ENCODE results near the gene BCAM.

The BCAM gene

DNA sequence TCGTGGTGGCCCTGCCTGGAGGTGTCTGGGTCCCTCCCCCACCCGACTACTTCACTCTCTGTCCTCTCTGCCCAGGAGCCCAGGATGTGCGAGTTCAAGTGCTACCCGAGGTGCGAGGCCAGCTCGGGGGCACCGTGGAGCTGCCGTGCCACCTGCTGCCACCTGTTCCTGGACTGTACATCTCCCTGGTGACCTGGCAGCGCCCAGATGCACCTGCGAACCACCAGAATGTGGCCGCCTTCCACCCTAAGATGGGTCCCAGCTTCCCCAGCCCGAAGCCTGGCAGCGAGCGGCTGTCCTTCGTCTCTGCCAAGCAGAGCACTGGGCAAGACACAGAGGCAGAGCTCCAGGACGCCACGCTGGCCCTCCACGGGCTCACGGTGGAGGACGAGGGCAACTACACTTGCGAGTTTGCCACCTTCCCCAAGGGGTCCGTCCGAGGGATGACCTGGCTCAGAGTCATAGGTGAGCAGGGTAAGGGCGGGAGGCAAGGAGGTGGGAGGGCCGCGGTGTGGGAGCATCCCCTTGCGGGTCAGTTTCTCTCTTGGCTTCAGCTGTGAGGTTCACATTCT is 56.4 kb downstream of the BCAM start:
- no peak for TF ChIP-seq Cebpa-rat (IDR thresholded peaks at IDR 0.05)
- H4K20me1 ChIP-seq, result peaks cover 0 to 53% (median 5%) of the 10 kb centered on the region in 11 experiments; a peak in 10 of 22 replicates
- H3K9ac ChIP-seq, result no peak overlapping the region
- no peak overlapping the region for H3K27ac ChIP-seq
- peak overlapping the region in 1 of 11 experiments; percentile 48; a peak in 1 of 22 replicates for H3K4me2 ChIP-seq
- H3K36me3 ChIP-seq, result peaks cover 50 to 79% (median 67%) of the 10 kb centered on the region in 11 experiments
- H3K9me3 ChIP-seq (replicated peaks in 1 of 11), result peaks cover 0 to 12% (median 0%) of the 10 kb centered on the region in 11 experiments; a peak in 5 of 22 replicates
- H3K4me1 ChIP-seq, result peaks cover 0 to 54% (median 28%) of the 10 kb centered on the region in 10 experiments; a peak in 15 of 20 replicates
- H3K27me3 ChIP-seq, result no peaks in the 10 kb centered on the region
- no peak overlapping the region for H3K4me3 ChIP-seq

GRCh38 chr19:44866664-44867063 is 57.8 kb downstream of the BCAM start:
- Histone ChIP-seq H4K20me1 (peaks cover 0 to 52% (median 5%) of the 10 kb centered on the region in 11 experiments; a peak in 11 of 22 replicates), H3K9me3 (replicated peaks in 1 of 11) (peaks cover 0 to 7% (median 0%) of the 10 kb centered on the region in 11 experiments; a peak in 4 of 22 replicates), H3K9ac (peak overlapping the region in 1 of 11 experiments; percentile 9; a peak in 2 of 22 replicates), H3K4me1 (peaks cover 0 to 68% (median 33%) of the 10 kb centered on the region in 10 experiments; a peak in 15 of 20 replicates), H3K4me3 (no peak overlapping the region), H3K27ac (peak overlapping the region in 4 of 11 experiments; percentile 32 to 81 (median 42); a peak in 4 of 22 replicates), H3K27me3 (no peaks in the 10 kb centered on the region), H3K36me3 (peaks cover 46 to 79% (median 62%) of the 10 kb centered on the region in 11 experiments), H3K4me2 (peak overlapping the region in 4 of 11 experiments; percentile 11 to 81 (median 47); a peak in 7 of 22 replicates)
- no peak for TF ChIP-seq Cebpa-rat (IDR thresholded peaks at IDR 0.05)

DNA sequence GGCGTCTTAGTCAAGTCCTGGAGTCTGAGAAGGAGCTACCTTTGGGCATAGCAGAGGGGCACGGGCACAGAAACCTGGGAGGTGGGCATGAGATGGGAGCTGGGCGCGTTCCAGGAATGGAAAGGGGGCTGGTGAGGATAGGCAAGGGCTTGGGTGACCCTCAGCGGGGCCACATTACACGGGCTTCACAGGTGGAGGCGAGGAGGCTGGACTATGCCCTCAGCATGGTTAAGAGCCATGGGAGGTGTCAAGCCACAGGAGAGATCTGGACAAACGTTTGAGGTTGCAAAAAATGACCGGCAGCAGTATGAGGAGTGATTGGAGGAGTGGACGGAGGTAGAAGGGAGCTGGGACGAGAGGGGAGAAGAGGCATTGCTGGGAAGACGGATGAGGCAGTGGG is 58.7 kb downstream of the BCAM start:
- H3K27ac ChIP-seq, result peak overlapping the region in 4 of 11 experiments; percentile 67 to 81 (median 78); a peak in 8 of 22 replicates
- H3K4me3 ChIP-seq, result no peak overlapping the region
- peaks cover 0 to 51% (median 5%) of the 10 kb centered on the region in 11 experiments; a peak in 11 of 22 replicates for H4K20me1 ChIP-seq
- H3K27me3 ChIP-seq, result no peaks in the 10 kb centered on the region
- H3K9ac ChIP-seq, result peak overlapping the region in 3 of 11 experiments; percentile 31 to 62 (median 60); a peak in 3 of 22 replicates
- H3K36me3 ChIP-seq, result peaks cover 51 to 80% (median 66%) of the 10 kb centered on the region in 11 experiments
- H3K4me1 ChIP-seq, result peaks cover 4 to 77% (median 40%) of the 10 kb centered on the region in 10 experiments; a peak in 17 of 20 replicates
- peaks cover 0 to 7% (median 0%) of the 10 kb centered on the region in 11 experiments; a peak in 2 of 22 replicates for H3K9me3 ChIP-seq (replicated peaks in 1 of 11)
- H3K4me2 ChIP-seq, result peak overlapping the region in 4 of 11 experiments; percentile 68 to 90 (median 80); a peak in 8 of 22 replicates
- TF ChIP-seq Cebpa-rat (IDR thresholded peaks at IDR 0.05), result no peak

GRCh38 chr19:44869733-44870470 is 61.0 kb downstream of the BCAM start:
- peaks cover 0 to 7% (median 0%) of the 10 kb centered on the region in 11 experiments; a peak in 2 of 22 replicates for H3K9me3 ChIP-seq (replicated peaks in 1 of 11)
- H3K4me3 ChIP-seq, result 0 out of 20 replicates have a peak overlapping the region, but pooled peaks of 1 of the 10 experiments have one; percentile 22
- peak overlapping the region in 5 of 11 experiments; percentile 26 to 60 (median 43); a peak in 6 of 22 replicates for H3K9ac ChIP-seq
- peaks cover 65 to 93% (median 80%) of the 10 kb centered on the region in 11 experiments for H3K36me3 ChIP-seq
- H3K4me2 ChIP-seq, result peak overlapping the region in 7 of 11 experiments; percentile 8 to 90 (median 78); a peak in 13 of 22 replicates
- peaks cover 0 to 46% (median 4%) of the 10 kb centered on the region in 11 experiments; a peak in 11 of 22 replicates for H4K20me1 ChIP-seq
- no peak for TF ChIP-seq Cebpa-rat (IDR thresholded peaks at IDR 0.05)
- no peaks in the 10 kb centered on the region for H3K27me3 ChIP-seq
- H3K27ac ChIP-seq, result peak overlapping the region in 9 of 11 experiments; percentile 17 to 81 (median 58); a peak in 13 of 22 replicates
- peaks cover 14 to 77% (median 51%) of the 10 kb centered on the region in 10 experiments for H3K4me1 ChIP-seq
